HG02642 (cell line): Measurements from ENCODE around the gene E2F4.

Source experiments
- ATAC-seq: cut with Tn5 transposase; IDR thresholded peaks from one replicate; pipeline ENCODE4 v1.9.1; 2021; ENCODE audit warnings: mild to moderate bottlenecking; ENCODE audit not compliant: unreplicated experiment, poor library complexity

E2F4 gene, protein sequence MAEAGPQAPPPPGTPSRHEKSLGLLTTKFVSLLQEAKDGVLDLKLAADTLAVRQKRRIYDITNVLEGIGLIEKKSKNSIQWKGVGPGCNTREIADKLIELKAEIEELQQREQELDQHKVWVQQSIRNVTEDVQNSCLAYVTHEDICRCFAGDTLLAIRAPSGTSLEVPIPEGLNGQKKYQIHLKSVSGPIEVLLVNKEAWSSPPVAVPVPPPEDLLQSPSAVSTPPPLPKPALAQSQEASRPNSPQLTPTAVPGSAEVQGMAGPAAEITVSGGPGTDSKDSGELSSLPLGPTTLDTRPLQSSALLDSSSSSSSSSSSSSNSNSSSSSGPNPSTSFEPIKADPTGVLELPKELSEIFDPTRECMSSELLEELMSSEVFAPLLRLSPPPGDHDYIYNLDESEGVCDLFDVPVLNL

DNA sequence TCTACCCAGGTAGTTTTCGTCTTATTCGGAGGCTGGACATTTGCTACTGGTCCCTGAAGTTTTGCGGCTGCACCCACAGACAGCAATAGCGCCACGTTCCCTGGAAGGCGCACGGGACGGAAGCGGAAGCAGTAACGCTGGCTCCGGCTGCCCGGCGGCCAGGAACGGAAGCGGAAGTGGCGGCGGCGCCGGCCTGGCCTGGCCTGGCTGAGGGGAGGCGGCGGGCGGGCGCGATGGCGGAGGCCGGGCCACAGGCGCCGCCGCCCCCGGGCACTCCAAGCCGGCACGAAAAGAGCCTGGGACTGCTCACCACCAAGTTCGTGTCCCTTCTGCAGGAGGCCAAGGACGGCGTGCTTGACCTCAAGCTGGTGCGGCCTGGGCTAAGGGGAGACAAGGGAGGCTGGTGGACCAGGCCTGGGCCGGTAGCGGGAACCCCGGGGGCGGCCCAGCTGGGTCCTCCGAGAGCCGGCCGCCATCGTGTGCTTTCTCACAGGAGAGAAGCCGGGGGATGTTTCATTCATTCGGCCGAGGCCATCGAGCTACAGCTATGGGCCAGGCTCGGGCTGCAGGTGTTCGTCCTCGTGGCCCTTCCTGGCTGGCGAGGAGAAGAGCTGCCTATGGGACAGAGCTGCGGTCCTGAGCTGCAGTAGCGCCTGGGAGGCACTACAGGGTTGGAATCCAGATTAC is at the start of gene E2F4:
E2F4 (plus strand) TSS at position 161 of the 687 bp plus-strand sequence; CDS start at position 234, 73 bp downstream.
- ATAC-seq, result peak; percentile 90

GRCh38 chr16:67142342-67142741 is 49.6 kb upstream of the E2F4 start:
- no peak for ATAC-seq

- no peak for ATAC-seq
Observed at GRCh38 chr16:67144943-67145342, 47.0 kb upstream of the E2F4 start.

- no peak for ATAC-seq
Observed at GRCh38 chr16:67145746-67146145, 46.2 kb upstream of the E2F4 start.

- ATAC-seq, result no peak
Observed at GRCh38 chr16:67146523-67147357, 45.2 kb upstream of the E2F4 start.

GRCh38 chr16:67147437-67148140 is 44.4 kb upstream of the E2F4 start:
- ATAC-seq, result no peak

- no peak for ATAC-seq
Observed at GRCh38 chr16:67148221-67148620, 43.7 kb upstream of the E2F4 start.

- ATAC-seq, result no peak
Observed at GRCh38 chr16:67148656-67149275, 43.2 kb upstream of the E2F4 start.

DNA sequence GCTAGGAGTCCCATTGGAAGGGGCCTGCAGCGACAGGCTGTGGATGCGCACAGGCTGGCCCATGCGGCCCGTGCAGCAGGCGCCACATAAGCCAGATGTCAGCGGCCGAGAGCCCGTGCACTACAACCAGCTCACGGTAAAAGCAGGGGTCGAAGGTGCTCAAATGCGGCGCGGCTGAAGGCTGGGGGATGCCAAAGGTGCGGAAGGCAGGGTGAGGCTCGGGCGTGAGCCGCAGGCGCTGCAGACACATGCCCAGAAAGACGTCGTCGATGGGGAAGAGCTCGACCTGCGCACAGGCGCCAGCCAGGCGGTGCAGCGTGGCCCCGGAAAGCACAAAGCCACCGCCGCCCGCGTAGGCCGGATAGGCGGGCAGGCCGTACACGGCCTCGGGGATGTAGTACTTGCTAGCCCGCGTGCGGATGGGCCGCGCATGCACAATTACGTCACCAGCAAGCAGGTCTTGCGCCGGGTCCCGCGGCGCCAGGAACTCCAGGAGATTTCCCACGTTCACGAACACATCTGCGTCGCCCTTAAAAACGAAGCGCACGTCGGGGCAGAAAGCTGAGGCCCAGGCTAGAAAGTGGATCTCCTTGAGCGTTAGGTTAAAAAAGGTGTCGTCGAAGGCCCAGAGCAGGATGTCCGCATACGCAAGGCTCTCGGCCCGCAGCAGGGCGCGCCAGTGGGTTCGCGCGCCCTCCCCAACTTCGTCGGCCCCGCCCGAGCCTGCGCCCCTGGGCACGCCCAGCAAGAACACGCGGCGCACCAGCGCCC is 42.5 kb upstream of the E2F4 start:
- ATAC-seq, result no peak

GRCh38 chr16:67150047-67150832 is 41.7 kb upstream of the E2F4 start:
- ATAC-seq, result peak; percentile 31

- ATAC-seq, result peak; percentile 68
Observed at GRCh38 chr16:67150833-67151396, 41.0 kb upstream of the E2F4 start, which contains the start of gene B3GNT9. Gene B3GNT9, minus strand, starts transcription at chr16:67150998. Its CDS starts 513 bp downstream, at chr16:67150485.

DNA sequence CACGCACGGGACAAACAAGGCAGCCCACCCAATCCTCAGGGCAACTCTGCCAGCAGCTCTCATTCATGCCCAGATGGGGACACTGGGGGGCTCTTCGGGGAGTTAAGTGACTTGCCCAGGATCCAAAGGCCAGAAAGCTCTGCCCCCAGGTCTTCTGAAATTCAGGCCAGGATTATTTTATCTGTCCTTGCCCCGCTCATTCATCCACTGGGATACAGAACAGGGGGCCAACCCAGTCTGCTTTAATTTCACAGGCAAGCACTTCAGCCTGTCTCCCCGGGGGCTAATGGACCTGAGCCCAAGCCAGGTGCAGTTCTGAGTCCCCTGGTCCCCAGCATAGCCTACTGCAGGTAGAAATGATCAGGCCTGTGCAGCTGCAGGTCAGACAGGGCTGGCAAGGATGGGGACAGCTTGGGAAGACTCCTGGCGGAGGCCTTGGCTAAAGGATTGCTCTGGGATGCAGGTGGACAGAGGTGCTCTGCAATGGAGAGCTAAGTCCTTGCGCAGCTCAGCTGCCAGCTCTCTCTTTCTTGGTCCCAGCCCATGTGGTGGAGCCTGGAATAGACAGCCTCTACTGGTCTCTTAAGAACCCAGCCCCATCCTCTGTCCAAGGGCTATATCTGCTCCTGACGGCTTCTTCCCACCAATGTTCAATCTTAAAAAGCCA is 40.4 kb upstream of the E2F4 start:
- ATAC-seq, result no peak

- ATAC-seq, result no peak
Observed at GRCh38 chr16:67154578-67155294, 37.2 kb upstream of the E2F4 start.

DNA sequence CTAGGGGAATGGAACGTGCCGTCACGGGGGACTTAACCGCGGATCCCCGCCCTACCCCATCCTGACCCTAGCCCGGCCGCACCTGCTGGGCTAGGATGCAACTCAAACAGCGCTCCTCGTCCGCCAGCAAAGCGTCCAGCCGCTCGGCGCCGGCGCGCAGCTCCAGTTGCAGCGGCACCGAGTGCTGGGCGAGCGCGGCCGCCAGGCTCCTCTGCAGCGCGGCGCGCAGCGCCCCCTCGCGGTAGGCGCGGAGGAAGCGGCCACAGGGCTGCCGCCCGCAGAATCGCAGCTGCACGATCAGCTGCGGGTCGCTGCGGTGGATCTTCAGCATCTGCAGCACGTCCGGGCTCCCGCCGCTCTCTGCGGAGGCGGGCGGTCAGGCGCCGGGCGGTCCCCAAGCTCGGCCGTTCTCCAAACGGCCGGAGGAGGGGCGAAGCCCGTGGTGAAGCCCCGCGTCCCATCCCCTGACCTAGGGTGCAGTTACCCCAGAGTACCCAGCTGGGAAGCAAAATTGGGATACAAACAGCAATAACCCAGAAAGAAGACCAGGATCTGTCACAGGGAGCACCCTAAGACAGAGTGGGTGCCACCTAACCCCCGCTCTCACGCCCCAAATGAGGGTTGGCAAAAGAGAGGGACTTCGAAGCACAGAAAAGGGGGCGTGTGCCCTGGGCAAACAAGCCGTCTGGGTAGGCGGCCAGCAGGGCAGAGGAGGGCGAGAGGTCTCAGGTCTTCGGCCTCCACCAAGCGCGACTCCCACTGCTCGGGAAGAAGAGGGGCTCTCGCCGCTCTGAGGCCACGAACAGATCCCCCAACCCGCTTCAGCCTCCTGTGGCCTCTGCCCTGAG is 36.4 kb upstream of the E2F4 start:
- no peak for ATAC-seq

GRCh38 chr16:67156143-67156844 is 35.7 kb upstream of the E2F4 start:
- no peak for ATAC-seq
